Neutrophil (primary cell): ENCODE results near the gene CAPN13.

Experiments
- H3K27ac ChIP-seq: fragments of 200-600 bp; sonication (generic); 2 replicates; pipeline ENCODE4 v1.5.1; 2016; ENCODE audit warnings: mild to moderate bottlenecking, moderate library complexity
- H3K27me3 ChIP-seq: fragments of 200-600 bp; sonication (generic); 2 replicates; pipeline ENCODE4 v1.6.0; 2016; ENCODE audit warnings: mild to moderate bottlenecking
- H3K36me3 ChIP-seq: fragments of 200-600 bp; sonication (generic); 2 replicates; pipeline ENCODE4 v1.5.1; 2017
- H3K4me1 ChIP-seq, 2 experiments: fragments of 200-600 bp in 1 of 2; sonication (generic) in 1 of 2; 1 replicate in 1 of 2; 2 replicates in 1 of 2; pipeline versions ENCODE4 v1.5.1 to v1.6.1; 2013 to 2016; ENCODE audit warnings: low read depth in 1 of 2, low read length in 1 of 2, mild to moderate bottlenecking in 1 of 2, moderate library complexity in 1 of 2; ENCODE audit not compliant: control insufficient read depth in 1 of 2, insufficient read depth in 1 of 2
- H3K4me3 ChIP-seq, 2 experiments: fragments of 200-600 bp in 1 of 2; sonication (generic) in 1 of 2; 1 replicate in 1 of 2; 2 replicates in 1 of 2; pipeline ENCODE4 v1.5.1; 2013 to 2016; ENCODE audit warnings: low read depth in 1 of 2, low read length in 1 of 2, mild to moderate bottlenecking in 1 of 2, moderate library complexity in 1 of 2
- H3K9me3 ChIP-seq: fragments of 200-600 bp; sonication (generic); 2 replicates; pipeline ENCODE4 v1.5.1; 2016
- TF ChIP-seq, protein P1 (sequence below): fragments of 200-600 bp; sonication (generic); IDR thresholded peaks from 2 replicates; pipeline ENCODE4 v1.5.1; 2016; ENCODE audit warnings: antibody characterized with exemption

CAPN13 gene

DNA sequence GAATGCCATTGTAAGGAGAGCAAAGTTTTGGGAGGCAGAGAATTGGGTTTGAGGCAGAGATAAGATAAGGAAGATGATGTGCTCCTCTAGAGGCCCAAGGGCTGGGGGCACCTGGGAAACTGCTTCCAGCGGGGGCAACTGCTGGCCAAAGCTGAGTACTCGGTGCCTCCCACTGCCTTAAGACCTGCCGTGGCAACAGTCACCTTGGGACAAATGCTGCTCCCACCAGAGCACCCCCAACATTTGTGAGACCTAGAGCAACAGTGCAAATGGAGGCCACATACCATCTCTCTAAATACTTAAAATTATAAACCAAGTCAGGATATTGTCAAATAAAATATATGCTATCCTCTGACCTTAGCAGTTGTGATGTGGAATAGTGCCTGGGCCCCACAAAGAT, 127.1 kb downstream of the CAPN13 start:
- H3K36me3 ChIP-seq: no peaks in the 10 kb centered on the region
- peaks cover 18% of the 10 kb centered on the region for H3K27me3 ChIP-seq
- no peak overlapping the region for H3K4me3 ChIP-seq
- H3K9me3 ChIP-seq: no peaks in the 10 kb centered on the region
- H3K4me1 ChIP-seq: peaks cover 20 to 21% of the 10 kb centered on the region in 2 experiments
- H3K27ac ChIP-seq: no peak overlapping the region
- TF ChIP-seq, protein P1, sequence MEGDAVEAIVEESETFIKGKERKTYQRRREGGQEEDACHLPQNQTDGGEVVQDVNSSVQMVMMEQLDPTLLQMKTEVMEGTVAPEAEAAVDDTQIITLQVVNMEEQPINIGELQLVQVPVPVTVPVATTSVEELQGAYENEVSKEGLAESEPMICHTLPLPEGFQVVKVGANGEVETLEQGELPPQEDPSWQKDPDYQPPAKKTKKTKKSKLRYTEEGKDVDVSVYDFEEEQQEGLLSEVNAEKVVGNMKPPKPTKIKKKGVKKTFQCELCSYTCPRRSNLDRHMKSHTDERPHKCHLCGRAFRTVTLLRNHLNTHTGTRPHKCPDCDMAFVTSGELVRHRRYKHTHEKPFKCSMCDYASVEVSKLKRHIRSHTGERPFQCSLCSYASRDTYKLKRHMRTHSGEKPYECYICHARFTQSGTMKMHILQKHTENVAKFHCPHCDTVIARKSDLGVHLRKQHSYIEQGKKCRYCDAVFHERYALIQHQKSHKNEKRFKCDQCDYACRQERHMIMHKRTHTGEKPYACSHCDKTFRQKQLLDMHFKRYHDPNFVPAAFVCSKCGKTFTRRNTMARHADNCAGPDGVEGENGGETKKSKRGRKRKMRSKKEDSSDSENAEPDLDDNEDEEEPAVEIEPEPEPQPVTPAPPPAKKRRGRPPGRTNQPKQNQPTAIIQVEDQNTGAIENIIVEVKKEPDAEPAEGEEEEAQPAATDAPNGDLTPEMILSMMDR: no peak

DNA sequence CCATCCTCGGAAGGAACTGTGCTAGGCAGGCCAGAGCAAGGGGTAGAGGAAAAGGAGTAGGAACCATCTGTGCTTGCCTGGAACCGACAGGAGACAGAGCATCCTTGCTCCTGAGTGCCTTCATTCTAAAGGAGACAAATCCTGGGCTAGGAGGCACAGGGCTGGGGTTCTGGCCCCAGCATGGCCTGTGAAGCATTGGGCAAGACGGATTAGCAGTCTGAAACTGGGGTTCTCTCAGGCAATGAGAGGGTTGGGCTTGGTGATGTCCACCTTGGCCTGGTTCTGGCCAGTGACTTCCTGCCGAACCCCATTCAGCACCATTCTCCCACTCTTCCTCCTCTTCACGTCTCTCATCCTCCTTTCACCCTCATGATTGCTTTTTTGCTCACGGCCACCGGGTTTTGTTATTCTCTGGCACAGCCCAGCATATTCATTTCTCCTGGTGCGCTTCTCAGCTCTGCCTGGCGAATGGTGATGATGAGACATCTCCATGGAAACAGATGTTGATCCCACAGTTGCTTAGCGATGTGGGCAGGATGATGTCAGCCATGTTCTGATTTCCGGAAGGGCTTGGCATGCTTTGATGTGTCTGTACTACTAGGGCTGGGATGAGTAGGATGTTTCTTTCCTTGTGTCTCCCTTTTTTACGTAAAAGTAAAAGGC, 127.7 kb downstream of the CAPN13 start:
- H3K9me3 ChIP-seq: no peaks in the 10 kb centered on the region
- H3K4me3 ChIP-seq: no peak overlapping the region
- peaks cover 20% of the 10 kb centered on the region for H3K27me3 ChIP-seq
- H3K36me3 ChIP-seq: no peaks in the 10 kb centered on the region
- no peak overlapping the region for H3K27ac ChIP-seq
- TF ChIP-seq, protein P1: no peak
- H3K4me1 ChIP-seq: peaks cover 14 to 16% of the 10 kb centered on the region in 2 experiments

DNA sequence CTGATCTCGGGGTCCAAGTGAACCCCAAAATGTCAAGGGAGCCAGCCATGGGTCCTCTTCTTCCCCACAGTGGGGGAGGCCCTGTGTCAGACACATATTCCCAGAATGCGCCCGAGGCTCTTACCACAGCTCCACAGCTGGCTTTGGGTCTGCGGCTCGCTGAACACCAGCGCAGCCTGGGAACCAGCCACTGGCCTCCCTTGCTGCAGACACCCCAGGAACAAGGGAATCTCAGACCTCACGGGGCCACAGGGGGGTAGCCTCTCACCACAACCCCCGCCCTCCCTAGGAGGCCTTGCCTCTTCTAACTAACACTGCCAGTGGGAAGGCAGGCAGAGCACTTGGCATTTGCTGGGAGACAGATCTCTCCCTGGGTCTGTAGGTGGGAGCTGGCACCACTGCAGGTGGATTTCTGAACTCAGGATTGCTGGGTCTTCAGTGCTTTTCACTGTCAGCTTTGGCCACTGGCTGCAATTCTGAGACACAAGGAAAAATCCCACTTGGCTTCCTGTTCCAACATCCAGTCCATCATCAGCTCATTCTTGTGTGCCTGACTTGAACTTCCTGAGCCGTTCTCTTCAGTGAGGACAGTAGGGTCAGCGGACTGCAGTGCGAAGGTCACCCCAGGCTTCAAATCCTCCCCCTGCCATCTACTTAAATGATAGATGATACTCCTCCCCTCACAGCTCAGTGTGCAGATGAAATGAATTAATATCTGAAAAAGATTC, 128.7 kb downstream of the CAPN13 start:
- TF ChIP-seq, protein P1: no peak
- Histone ChIP-seq H3K4me3 (no peak overlapping the region), H3K27ac (no peak overlapping the region), H3K27me3 (peaks cover 22% of the 10 kb centered on the region), H3K9me3 (no peaks in the 10 kb centered on the region), H3K36me3 (no peaks in the 10 kb centered on the region), H3K4me1 (peaks cover 4 to 6% of the 10 kb centered on the region in 2 experiments)

DNA sequence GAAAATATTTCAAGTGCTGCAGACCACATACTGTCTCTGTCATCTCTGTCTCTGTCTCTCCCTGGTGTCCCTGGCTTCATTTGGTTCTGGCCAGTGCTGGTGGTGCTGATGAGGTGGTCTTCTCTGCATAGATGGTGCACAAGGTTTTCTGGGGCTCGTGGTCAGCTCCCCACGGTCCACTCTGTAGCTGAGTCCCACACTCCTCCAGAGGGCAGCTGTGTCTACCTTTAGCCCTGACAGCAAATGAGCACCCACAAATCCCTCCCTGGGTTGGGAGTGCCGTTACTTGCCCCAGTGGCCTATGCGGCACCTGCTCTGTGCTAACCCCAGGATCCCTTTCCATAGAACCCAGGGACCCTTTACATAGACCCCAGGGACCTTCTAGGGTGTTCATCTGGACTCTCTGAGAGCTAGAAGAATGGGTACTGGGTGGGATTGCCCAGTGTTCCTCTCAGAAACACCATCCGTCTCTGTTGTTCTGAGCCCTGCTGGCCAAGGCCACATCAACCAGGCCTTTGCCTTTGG, 129.3 kb downstream of the CAPN13 start:
- H3K4me1 ChIP-seq: no peaks in the 10 kb centered on the region
- TF ChIP-seq, protein P1: no peak
- no peak overlapping the region for H3K27ac ChIP-seq
- peaks cover 26% of the 10 kb centered on the region for H3K27me3 ChIP-seq
- no peak overlapping the region for H3K4me3 ChIP-seq
- H3K9me3 ChIP-seq: no peaks in the 10 kb centered on the region
- H3K36me3 ChIP-seq: no peaks in the 10 kb centered on the region

DNA sequence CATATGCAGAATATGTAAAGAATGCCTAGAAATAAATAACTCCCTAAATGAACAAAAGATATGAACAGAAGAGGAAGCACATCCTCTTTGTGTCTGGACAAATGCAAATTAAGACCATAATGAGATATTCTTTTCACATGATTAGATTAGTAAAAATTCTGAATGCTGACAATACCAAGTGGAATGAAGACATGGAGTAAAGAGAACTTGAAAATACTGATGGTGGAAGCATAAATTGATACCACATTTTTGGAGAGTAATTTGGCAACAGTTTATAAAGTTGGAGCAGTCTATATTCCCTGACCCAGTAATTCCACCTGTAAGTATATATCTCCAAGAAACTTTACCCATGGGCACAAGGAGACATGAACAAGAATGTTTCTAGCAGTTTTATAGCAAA, 130.0 kb downstream of the CAPN13 start:
- no peak overlapping the region for H3K4me3 ChIP-seq
- no peaks in the 10 kb centered on the region for H3K4me1 ChIP-seq
- H3K27ac ChIP-seq: no peak overlapping the region
- TF ChIP-seq, protein P1: no peak
- H3K36me3 ChIP-seq: no peaks in the 10 kb centered on the region
- H3K9me3 ChIP-seq: no peaks in the 10 kb centered on the region
- H3K27me3 ChIP-seq: peaks cover 26% of the 10 kb centered on the region
